Activated T-helper 17 cell treated with anti-CD3 and anti-CD28 coated beads, Interleukin-2, amount 50 U/mL, for 72 hours (primary cell): Measurements from ENCODE around the gene CDC14A. TPM values are rescaled to one million over a fixed set of nuclear protein-coding genes. Genes with fewer than 3 reads are reported as not detected.
"Not testable (repeated sequence)": the region's sequence is repeated elsewhere in the genome, so short reads cannot be mapped to it uniquely, and the experiment has no call there.

ENCODE experiments used
- ATAC-seq: fragments of 150-1000 bp; cut with Tn5 transposase; replicated peaks from 2 replicates; pipeline ENCODE4 v1.10.0; 2021; ENCODE audit warnings: mild to moderate bottlenecking, moderate library complexity
- H3K27ac Mint-ChIP-seq: one replicate; pipeline ENCODE4 v1.8.0; 2022; ENCODE audit warnings: mixed read lengths
- H3K27me3 Mint-ChIP-seq: one replicate; pipeline ENCODE4 v1.8.0; 2022; ENCODE audit warnings: mixed read lengths
- H3K36me3 Mint-ChIP-seq: one replicate; pipeline ENCODE4 v1.8.0; 2022; ENCODE audit warnings: low read depth, mild to moderate bottlenecking, mixed read lengths
- H3K4me1 Mint-ChIP-seq: one replicate; pipeline ENCODE4 v1.8.0; 2022; ENCODE audit warnings: mixed read lengths
- H3K4me3 Mint-ChIP-seq: one replicate; pipeline ENCODE4 v1.8.0; 2022; ENCODE audit warnings: mild to moderate bottlenecking, mixed read lengths
- H3K9me3 Mint-ChIP-seq: one replicate; pipeline ENCODE4 v1.8.0; 2022; ENCODE audit warnings: mixed read lengths
- total RNA-seq, 2 donors: library from RNA; stranded (reverse); gene quantifications; one replicate each; pipeline ENCODE4 v1.2.3, GENCODE V29; 2022

CDC14A gene
- total RNA-seq, 2 donors from 2014 or later, result 21.0 to 31.0 TPM

GRCh38 chr1:100362821-100363466 lies 10.6 kb downstream of the CDC14A start:
- peak overlapping the region; percentile 39 for H3K27ac Mint-ChIP-seq
- peaks cover 61% of the 10 kb centered on the region for H3K4me1 Mint-ChIP-seq
- no peaks in the 10 kb centered on the region for H3K9me3 Mint-ChIP-seq
- H3K27me3 Mint-ChIP-seq, result no peaks in the 10 kb centered on the region
- ATAC-seq, result no peak
- peaks cover 88% of the 10 kb centered on the region for H3K36me3 Mint-ChIP-seq
- H3K4me3 Mint-ChIP-seq, result peak overlapping the region; percentile 95

GRCh38 chr1:100363831-100364230 lies 11.5 kb downstream of the CDC14A start:
- Mint-ChIP-seq H3K9me3 (no peaks in the 10 kb centered on the region), H3K36me3 (peaks cover 91% of the 10 kb centered on the region), H3K4me1 (peaks cover 62% of the 10 kb centered on the region), H3K4me3 (no peak overlapping the region), H3K27me3 (no peaks in the 10 kb centered on the region), H3K27ac (no peak overlapping the region)
- no peak for ATAC-seq

GRCh38 chr1:100364697-100365096 lies 12.4 kb downstream of the CDC14A start:
- Mint-ChIP-seq H3K4me3 (peak overlapping the region; percentile 73), H3K27ac (peak overlapping the region; percentile 75), H3K36me3 (peaks cover 93% of the 10 kb centered on the region), H3K4me1 (peaks cover 61% of the 10 kb centered on the region), H3K27me3 (no peaks in the 10 kb centered on the region), H3K9me3 (no peaks in the 10 kb centered on the region)
- no peak for ATAC-seq

- peak overlapping the region; percentile 75 for H3K27ac Mint-ChIP-seq
- no peaks in the 10 kb centered on the region for H3K9me3 Mint-ChIP-seq
- peak overlapping the region; percentile 73 for H3K4me3 Mint-ChIP-seq
- H3K36me3 Mint-ChIP-seq, result peaks cover 84% of the 10 kb centered on the region
- peaks cover 67% of the 10 kb centered on the region for H3K4me1 Mint-ChIP-seq
- no peak for ATAC-seq
- no peaks in the 10 kb centered on the region for H3K27me3 Mint-ChIP-seq
Measured at GRCh38 chr1:100366209-100366525, 13.9 kb downstream of the CDC14A start.

GRCh38 chr1:100369339-100369738 lies 17.0 kb downstream of the CDC14A start:
- H3K9me3 Mint-ChIP-seq, H3K27me3 Mint-ChIP-seq, H3K27ac Mint-ChIP-seq, ATAC-seq: not testable (repeated sequence)
- peak overlapping the region; percentile 6 for H3K4me3 Mint-ChIP-seq
- peaks cover 73% of the 10 kb centered on the region for H3K36me3 Mint-ChIP-seq
- peaks cover 65% of the 10 kb centered on the region for H3K4me1 Mint-ChIP-seq

- H3K27me3 Mint-ChIP-seq, H3K27ac Mint-ChIP-seq, H3K9me3 Mint-ChIP-seq, H3K4me3 Mint-ChIP-seq, ATAC-seq: not testable (repeated sequence)
- Mint-ChIP-seq H3K36me3 (peaks cover 60% of the 10 kb centered on the region), H3K4me1 (peaks cover 52% of the 10 kb centered on the region)
Measured at GRCh38 chr1:100373953-100374352, 21.6 kb downstream of the CDC14A start.

- not testable (repeated sequence) for H3K27me3 Mint-ChIP-seq, ATAC-seq, H3K9me3 Mint-ChIP-seq
- H3K27ac Mint-ChIP-seq, result peak overlapping the region; percentile 15
- H3K36me3 Mint-ChIP-seq, result peaks cover 73% of the 10 kb centered on the region
- H3K4me1 Mint-ChIP-seq, result peaks cover 55% of the 10 kb centered on the region
- peak overlapping the region; percentile 5 for H3K4me3 Mint-ChIP-seq
Measured at GRCh38 chr1:100376890-100377289, 24.6 kb downstream of the CDC14A start.

GRCh38 chr1:100377590-100378361 lies 25.5 kb downstream of the CDC14A start:
- peaks cover 4% of the 10 kb centered on the region for H3K9me3 Mint-ChIP-seq
- H3K27me3 Mint-ChIP-seq, result no peaks in the 10 kb centered on the region
- peak; percentile 86 for ATAC-seq
- peak overlapping the region; percentile 58 for H3K4me3 Mint-ChIP-seq
- H3K4me1 Mint-ChIP-seq, result peaks cover 51% of the 10 kb centered on the region
- H3K36me3 Mint-ChIP-seq, result peaks cover 73% of the 10 kb centered on the region
- peak overlapping the region; percentile 85 for H3K27ac Mint-ChIP-seq

- no peaks in the 10 kb centered on the region for H3K27me3 Mint-ChIP-seq
- H3K4me1 Mint-ChIP-seq, result peaks cover 55% of the 10 kb centered on the region
- peak overlapping the region; percentile 58 for H3K4me3 Mint-ChIP-seq
- H3K9me3 Mint-ChIP-seq, result peaks cover 4% of the 10 kb centered on the region
- H3K27ac Mint-ChIP-seq, result peak overlapping the region; percentile 85
- peak; percentile 57 for ATAC-seq
- peaks cover 75% of the 10 kb centered on the region for H3K36me3 Mint-ChIP-seq
Measured at GRCh38 chr1:100378956-100379355, 26.6 kb downstream of the CDC14A start.

GRCh38 chr1:100380635-100381034 lies 28.3 kb downstream of the CDC14A start:
- Mint-ChIP-seq H3K36me3 (peaks cover 76% of the 10 kb centered on the region), H3K4me1 (peaks cover 58% of the 10 kb centered on the region), H3K27me3 (no peaks in the 10 kb centered on the region), H3K9me3 (no peaks in the 10 kb centered on the region), H3K27ac (peak overlapping the region; percentile 2), H3K4me3 (no peak overlapping the region)
- no peak for ATAC-seq

GRCh38 chr1:100382657-100383056 lies 30.4 kb downstream of the CDC14A start:
- H3K9me3 Mint-ChIP-seq, result no peaks in the 10 kb centered on the region
- H3K36me3 Mint-ChIP-seq, result peaks cover 68% of the 10 kb centered on the region
- H3K27me3 Mint-ChIP-seq, result no peaks in the 10 kb centered on the region
- no peak overlapping the region for H3K27ac Mint-ChIP-seq
- no peak overlapping the region for H3K4me3 Mint-ChIP-seq
- no peak for ATAC-seq
- peaks cover 58% of the 10 kb centered on the region for H3K4me1 Mint-ChIP-seq

- no peaks in the 10 kb centered on the region for H3K9me3 Mint-ChIP-seq
- H3K36me3 Mint-ChIP-seq, result peaks cover 56% of the 10 kb centered on the region
- ATAC-seq, result no peak
- H3K4me3 Mint-ChIP-seq, result no peak overlapping the region
- H3K27me3 Mint-ChIP-seq, result no peaks in the 10 kb centered on the region
- H3K4me1 Mint-ChIP-seq, result peaks cover 60% of the 10 kb centered on the region
- no peak overlapping the region for H3K27ac Mint-ChIP-seq
Measured at GRCh38 chr1:100383743-100384405, 31.6 kb downstream of the CDC14A start.

GRCh38 chr1:100387209-100387608 lies 34.9 kb downstream of the CDC14A start:
- peak overlapping the region; percentile 91 for H3K27ac Mint-ChIP-seq
- H3K36me3 Mint-ChIP-seq, result peaks cover 43% of the 10 kb centered on the region
- H3K27me3 Mint-ChIP-seq, result no peaks in the 10 kb centered on the region
- ATAC-seq, result no peak
- peak overlapping the region; percentile 84 for H3K4me3 Mint-ChIP-seq
- H3K4me1 Mint-ChIP-seq, result peaks cover 59% of the 10 kb centered on the region
- no peaks in the 10 kb centered on the region for H3K9me3 Mint-ChIP-seq

- peaks cover 62% of the 10 kb centered on the region for H3K4me1 Mint-ChIP-seq
- no peaks in the 10 kb centered on the region for H3K27me3 Mint-ChIP-seq
- no peaks in the 10 kb centered on the region for H3K9me3 Mint-ChIP-seq
- H3K36me3 Mint-ChIP-seq, result peaks cover 46% of the 10 kb centered on the region
- peak; percentile 58 for ATAC-seq
- H3K4me3 Mint-ChIP-seq, result peak overlapping the region; percentile 84
- peak overlapping the region; percentile 91 for H3K27ac Mint-ChIP-seq
Measured at GRCh38 chr1:100387657-100388350, 35.5 kb downstream of the CDC14A start.
